ENCODE results near the gene PRKCA. TPM values are rescaled to one million over a fixed set of nuclear protein-coding genes. Genes with fewer than 3 reads are reported as not detected.

The PRKCA gene
- total and polyA plus RNA-seq, 9 of the 15 experiments (the other 6 are each of a cell fraction or from before 2014, with no cell fraction given), result 3.2 to 33.0 (median 17.8) TPM

- FAIRE-seq, result no peak
- no peak for ATAC-seq
- in situ Hi-C loops (cut with MboI) (no loop called here), intact Hi-C loops (cut with micrococcal nuclease) (no loop called here)
- Histone ChIP-seq H3K27me3 (ENCODE audit: control insufficient read depth in 2 of 2, insufficient read depth in 2 of 2, low read length in 2 of 2) (no peaks in the 10 kb centered on the region), H3K4me3 (no peak overlapping the region), H3K4me1 (replicated peaks in 1 of 2; ENCODE audit: control insufficient read depth in 2 of 2, insufficient read depth in 2 of 2, low read length in 2 of 2) (peaks cover 6 to 9% of the 10 kb centered on the region in 2 experiments; a peak in 3 of 5 replicates), H3K9me1 (ENCODE audit: control insufficient read depth, insufficient read depth, low read length) (no peaks in the 10 kb centered on the region), H3K9ac (ENCODE audit: insufficient read depth in 1 of 2, low read depth in 2 of 2, low read length in 2 of 2) (no peak overlapping the region), H3K36me3 (ENCODE audit: control insufficient read depth, insufficient read depth, low read length) (no peaks in the 10 kb centered on the region), H3K79me2 (ENCODE audit: control insufficient read depth, insufficient read depth, low read length) (peaks cover 11% of the 10 kb centered on the region; the same call in 1 of the 3 replicates), H3K27ac (ENCODE audit: extremely low read depth, low read depth, low read length) (no peak overlapping the region), H2AFZ (ENCODE audit: low read depth, low read length) (no peak overlapping the region), H3K9me3 (replicated peaks; ENCODE audit: control insufficient read depth, insufficient read depth, low read depth, low read length) (no peaks in the 10 kb centered on the region), H4K20me1 (replicated peaks; ENCODE audit: control insufficient read depth, insufficient read depth, low read length) (peaks cover 5% of the 10 kb centered on the region; the same call in 1 of the 2 replicates), H3K4me2 (ENCODE audit: insufficient read depth, low read length) (no peak overlapping the region)
- DNase-seq (ENCODE audit: extremely low read depth in 1 of 4, low spot score in 3 of 4), result no peak
- CTCF ChIA-PET (ENCODE audit: low intra/inter-chr PET ratio), result no interaction called here
- POLR2A ChIA-PET, result no interaction called here
- WGBS (ENCODE audit: insufficient coverage, low coverage, missing lambda C conversion rate), result 80% methylated on average over 2 of the region's 2 CpGs
- BruUV-seq (replicated peaks), result no TSS peak
- TF ChIP-seq RBM25 (IDR thresholded peaks at IDR 0.05; ENCODE audit: low read depth, low read length, severe bottlenecking) (no peak), MECOM (CRISPR knock-in tag; IDR thresholded peaks at IDR 0.05) (no peak), ZNF644 (tag; IDR thresholded peaks at IDR 0.05; ENCODE audit: low read depth) (no peak), LCOR (CRISPR knock-in tag; IDR thresholded peaks at IDR 0.05) (no peak), DDX20 (tag; IDR thresholded peaks at IDR 0.05; ENCODE audit: low read depth) (no peak), ZNF280B (CRISPR knock-in tag; IDR thresholded peaks at IDR 0.05) (no peak), NR1H2 (CRISPR knock-in tag; IDR thresholded peaks at IDR 0.05) (no peak), CBFA2T3 (IDR thresholded peaks at IDR 0.05) (no peak), ZNF239 (CRISPR knock-in tag; IDR thresholded peaks at IDR 0.05) (no peak), GTF3C2 (IDR thresholded peaks at IDR 0.05; ENCODE audit: borderline replicate concordance, extremely low read depth, insufficient read length) (no peak)
- TF ChIP-seq, protein P1, sequence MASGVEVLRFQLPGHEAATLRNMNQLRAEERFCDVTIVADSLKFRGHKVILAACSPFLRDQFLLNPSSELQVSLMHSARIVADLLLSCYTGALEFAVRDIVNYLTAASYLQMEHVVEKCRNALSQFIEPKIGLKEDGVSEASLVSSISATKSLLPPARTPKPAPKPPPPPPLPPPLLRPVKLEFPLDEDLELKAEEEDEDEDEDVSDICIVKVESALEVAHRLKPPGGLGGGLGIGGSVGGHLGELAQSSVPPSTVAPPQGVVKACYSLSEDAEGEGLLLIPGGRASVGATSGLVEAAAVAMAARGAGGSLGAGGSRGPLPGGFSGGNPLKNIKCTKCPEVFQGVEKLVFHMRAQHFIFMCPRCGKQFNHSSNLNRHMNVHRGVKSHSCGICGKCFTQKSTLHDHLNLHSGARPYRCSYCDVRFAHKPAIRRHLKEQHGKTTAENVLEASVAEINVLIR (CRISPR knock-in tag; IDR thresholded peaks at IDR 0.05), result no peak
These were observed 114.9 kb downstream of the PRKCA start for GRCh38 chr17:66417300-66417719.

All from K562 (cell line).